ENCODE measurements around the gene DDN. TPM values are rescaled to one million over a fixed set of nuclear protein-coding genes. Genes with fewer than 3 reads are reported as not detected.

DDN gene
- polyA plus RNA-seq, 1 donor (not counting 4 experiments of a cell fraction or from before 2014, with no cell fraction given) = 0.10 TPM

GRCh38 chr12:48991247-48992050 is 7.7 kb downstream of the DDN start:
- peaks cover 5% of the 10 kb centered on the region for H3K27me3 ChIP-seq (ENCODE audit: control insufficient read depth, extremely low read depth, insufficient read depth, low read length)
- no peak overlapping the region for H2AFZ ChIP-seq (ENCODE audit: control insufficient read depth, low read length)

GRCh38 chr12:48990552-48990951 is 8.6 kb downstream of the DDN start:
- H3K4me1 ChIP-seq (ENCODE audit: control insufficient read depth, extremely low read depth, insufficient read depth, low read length) = no peaks in the 10 kb centered on the region
- no peak overlapping the region for H3K4me2 ChIP-seq (ENCODE audit: control insufficient read depth, extremely low read depth, insufficient read depth, low read depth, low read length)
- H3K79me2 ChIP-seq (ENCODE audit: control insufficient read depth, insufficient read depth, low read length) = no peaks in the 10 kb centered on the region
- no peak for DNase-seq (ENCODE audit: low read depth, low spot score)
- no peak overlapping the region for H2AFZ ChIP-seq (ENCODE audit: control insufficient read depth, low read length)
- no peak for TF ChIP-seq EZH2 (IDR thresholded peaks at IDR 0.05; ENCODE audit: low read length)
- no peak for TF ChIP-seq CTCF (optimal IDR thresholded peaks at IDR 0.05 in 1 of 3, IDR thresholded peaks at IDR 0.05 in 1 of 3, conservative IDR thresholded peaks at IDR 0.05 in 1 of 3; ENCODE audit: extremely low read depth in 1 of 3, insufficient read depth in 2 of 3, low read length in 3 of 3)
- no peaks in the 10 kb centered on the region for H3K9me1 ChIP-seq (ENCODE audit: control insufficient read depth, extremely low read depth, insufficient read depth, low read length)
- H3K9ac ChIP-seq (ENCODE audit: control insufficient read depth, extremely low read depth, insufficient read depth, low read length) = no peak overlapping the region
- no peak for FAIRE-seq
- peaks cover 14% of the 10 kb centered on the region for H3K27me3 ChIP-seq (ENCODE audit: control insufficient read depth, extremely low read depth, insufficient read depth, low read length)
- H3K27ac ChIP-seq (ENCODE audit: control insufficient read depth, insufficient read depth, low read length) = no peak overlapping the region
- dilution Hi-C loops (cut with MboI; ENCODE audit: extremely low pct_ligation_motif_present, low sequenced_read_pairs) = no loop called here
- no peaks in the 10 kb centered on the region for H4K20me1 ChIP-seq (ENCODE audit: control insufficient read depth, extremely low read depth, insufficient read depth, low read length)
- H3K36me3 ChIP-seq (ENCODE audit: control insufficient read depth in 2 of 2, extremely low read depth in 1 of 2, insufficient read depth in 2 of 2, low read length in 2 of 2) = no peaks in the 10 kb centered on the region
- H3K4me3 ChIP-seq (ENCODE audit: control insufficient read depth in 2 of 3, extremely low read depth in 1 of 3, insufficient read depth in 2 of 3, low read depth in 1 of 3, low read length in 3 of 3) = no peak overlapping the region
- H3K9me3 ChIP-seq (ENCODE audit: control insufficient read depth, low read depth, low read length) = no peaks in the 10 kb centered on the region

More at GRCh38 chr12:48991247-48992050, 7.7 kb downstream of the DDN start:
- Histone ChIP-seq H3K9me3 (ENCODE audit: control insufficient read depth, low read depth, low read length) (no peaks in the 10 kb centered on the region), H3K36me3 (ENCODE audit: control insufficient read depth in 2 of 2, extremely low read depth in 1 of 2, insufficient read depth in 2 of 2, low read length in 2 of 2) (no peaks in the 10 kb centered on the region), H3K9me1 (ENCODE audit: control insufficient read depth, extremely low read depth, insufficient read depth, low read length) (no peaks in the 10 kb centered on the region), H3K27ac (ENCODE audit: control insufficient read depth, insufficient read depth, low read length) (no peak overlapping the region), H3K9ac (ENCODE audit: control insufficient read depth, extremely low read depth, insufficient read depth, low read length) (no peak overlapping the region), H3K4me3 (ENCODE audit: control insufficient read depth in 2 of 3, extremely low read depth in 1 of 3, insufficient read depth in 2 of 3, low read depth in 1 of 3, low read length in 3 of 3) (no peak overlapping the region), H3K4me1 (ENCODE audit: control insufficient read depth, extremely low read depth, insufficient read depth, low read length) (no peaks in the 10 kb centered on the region), H4K20me1 (ENCODE audit: control insufficient read depth, extremely low read depth, insufficient read depth, low read length) (no peaks in the 10 kb centered on the region), H3K4me2 (ENCODE audit: control insufficient read depth, extremely low read depth, insufficient read depth, low read depth, low read length) (no peak overlapping the region), H3K79me2 (ENCODE audit: control insufficient read depth, insufficient read depth, low read length) (no peaks in the 10 kb centered on the region)
- dilution Hi-C loops (cut with MboI; ENCODE audit: extremely low pct_ligation_motif_present, low sequenced_read_pairs) = no loop called here
- no peak for FAIRE-seq
- no peak for DNase-seq (ENCODE audit: low read depth, low spot score)
- TF ChIP-seq EZH2 (IDR thresholded peaks at IDR 0.05; ENCODE audit: low read length) = no peak
- TF ChIP-seq CTCF (optimal IDR thresholded peaks at IDR 0.05 in 1 of 3, IDR thresholded peaks at IDR 0.05 in 1 of 3, conservative IDR thresholded peaks at IDR 0.05 in 1 of 3; ENCODE audit: extremely low read depth in 1 of 3, insufficient read depth in 2 of 3, low read length in 3 of 3) = no peak

Data from keratinocyte (primary cell).